Tibial artery (tissue), 4 donors: Measurements from ENCODE around the gene GPR132.

ENCODE experiments used
- DNase-seq, 2 donors: peaks; one replicate each; pipeline ENCODE4 v3.0.0-alpha.2; 2019
- H3K27ac ChIP-seq, 2 donors: fragments of 200-600 bp; sonication (generic) in 1 of 2; 1 replicate in 1 of 2; 2 replicates in 1 of 2; pipeline ENCODE4 v1.5.1; 2018 to 2019; ENCODE audit warnings: mild to moderate bottlenecking in 1 of 2
- H3K27me3 ChIP-seq, 2 donors: fragments of 200-600 bp; sonication (generic) in 1 of 2; one replicate each; pipeline versions ENCODE4 v1.5.1 to v1.6.0; 2016 to 2019
- H3K36me3 ChIP-seq, 3 donors: fragments of 200-600 bp; sonication (generic) in 2 of 3; one replicate each; pipeline ENCODE4 v1.5.1; 2016 to 2019; ENCODE audit warnings: mild to moderate bottlenecking in 2 of 3
- H3K4me1 ChIP-seq, 4 donors: fragments of 200-600 bp; sonication (generic) in 2 of 4; 1 replicate in 3 of 4; 2 replicates in 1 of 4; pipeline ENCODE4 v1.5.1; 2016 to 2019
- H3K4me3 ChIP-seq, 2 donors: fragments of 200-600 bp; sonication (generic) in 1 of 2; 1 replicate in 1 of 2; 2 replicates in 1 of 2; pipeline ENCODE4 v1.5.1; 2018 to 2019; ENCODE audit warnings: mild to moderate bottlenecking in 2 of 2
- H3K9me3 ChIP-seq, 3 donors: fragments of 200-600 bp; sonication (generic) in 1 of 3; one replicate each; pipeline ENCODE4 v1.5.1; 2016 to 2019
- intact Hi-C: fragments of 100-400 bp; cut with DNase I; formaldehyde crosslinking; loops from one replicate; pipeline ENCODE4 v1.15.0; 2023; ENCODE audit warnings: low total_unique reads
- TF ChIP-seq, protein P1 (sequence below), 2 experiments: fragments of 200-600 bp in 1 of 2; fragments of 450-650 bp in 1 of 2; IDR thresholded peaks; one replicate each; pipeline ENCODE4 v1.5.1; 2017 to 2019; ENCODE audit warnings: antibody characterized with exemption in 2 of 2, mild to moderate bottlenecking in 1 of 2, moderate library complexity in 1 of 2

The GPR132 gene

GRCh38 chr14:105080161-105080560 is 14.9 kb upstream of the GPR132 start:
- Histone ChIP-seq H3K27ac (no peak overlapping the region), H3K4me3 (no peak overlapping the region), H3K4me1 (peaks cover 0 to 6% (median 1%) of the 10 kb centered on the region in 4 donors), H3K9me3 (no peaks in the 10 kb centered on the region), H3K36me3 (no peaks in the 10 kb centered on the region), H3K27me3 (peaks cover 0 to 20% of the 10 kb centered on the region in 2 donors)
- TF ChIP-seq, protein P1, sequence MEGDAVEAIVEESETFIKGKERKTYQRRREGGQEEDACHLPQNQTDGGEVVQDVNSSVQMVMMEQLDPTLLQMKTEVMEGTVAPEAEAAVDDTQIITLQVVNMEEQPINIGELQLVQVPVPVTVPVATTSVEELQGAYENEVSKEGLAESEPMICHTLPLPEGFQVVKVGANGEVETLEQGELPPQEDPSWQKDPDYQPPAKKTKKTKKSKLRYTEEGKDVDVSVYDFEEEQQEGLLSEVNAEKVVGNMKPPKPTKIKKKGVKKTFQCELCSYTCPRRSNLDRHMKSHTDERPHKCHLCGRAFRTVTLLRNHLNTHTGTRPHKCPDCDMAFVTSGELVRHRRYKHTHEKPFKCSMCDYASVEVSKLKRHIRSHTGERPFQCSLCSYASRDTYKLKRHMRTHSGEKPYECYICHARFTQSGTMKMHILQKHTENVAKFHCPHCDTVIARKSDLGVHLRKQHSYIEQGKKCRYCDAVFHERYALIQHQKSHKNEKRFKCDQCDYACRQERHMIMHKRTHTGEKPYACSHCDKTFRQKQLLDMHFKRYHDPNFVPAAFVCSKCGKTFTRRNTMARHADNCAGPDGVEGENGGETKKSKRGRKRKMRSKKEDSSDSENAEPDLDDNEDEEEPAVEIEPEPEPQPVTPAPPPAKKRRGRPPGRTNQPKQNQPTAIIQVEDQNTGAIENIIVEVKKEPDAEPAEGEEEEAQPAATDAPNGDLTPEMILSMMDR (IDR thresholded peaks at IDR 0.05): no peak
- DNase-seq: peak in 1 of 2 donors; percentile 7
- intact Hi-C loops: no loop called here

DNA sequence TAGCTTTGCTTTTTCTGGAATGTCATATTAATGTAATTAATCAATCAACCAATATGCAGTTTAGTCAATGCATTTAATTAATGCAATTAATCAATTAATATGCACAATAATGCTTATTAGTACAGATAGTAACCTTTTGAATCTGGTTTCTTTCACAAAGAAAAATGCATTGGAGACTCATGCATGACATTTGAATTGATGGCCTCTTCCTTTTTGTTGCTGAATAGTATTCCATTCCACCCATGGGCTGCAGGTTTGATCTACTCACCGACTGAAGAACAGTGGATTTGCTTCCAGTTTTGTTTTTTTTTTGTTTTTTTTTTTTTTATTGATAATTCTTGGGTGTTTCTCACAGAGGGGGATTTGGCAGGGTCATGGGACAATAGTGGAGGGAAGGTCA is 13.1 kb upstream of the GPR132 start:
- Histone ChIP-seq H3K4me3 (no peak overlapping the region), H3K4me1 (peaks cover 0 to 6% (median 1%) of the 10 kb centered on the region in 4 donors), H3K36me3 (no peaks in the 10 kb centered on the region), H3K27me3 (peaks cover 0 to 39% of the 10 kb centered on the region in 2 donors), H3K9me3 (no peaks in the 10 kb centered on the region), H3K27ac (no peak overlapping the region)
- intact Hi-C loops: no loop called here
- TF ChIP-seq, protein P1 (IDR thresholded peaks at IDR 0.05): no peak
- DNase-seq: no peak

DNA sequence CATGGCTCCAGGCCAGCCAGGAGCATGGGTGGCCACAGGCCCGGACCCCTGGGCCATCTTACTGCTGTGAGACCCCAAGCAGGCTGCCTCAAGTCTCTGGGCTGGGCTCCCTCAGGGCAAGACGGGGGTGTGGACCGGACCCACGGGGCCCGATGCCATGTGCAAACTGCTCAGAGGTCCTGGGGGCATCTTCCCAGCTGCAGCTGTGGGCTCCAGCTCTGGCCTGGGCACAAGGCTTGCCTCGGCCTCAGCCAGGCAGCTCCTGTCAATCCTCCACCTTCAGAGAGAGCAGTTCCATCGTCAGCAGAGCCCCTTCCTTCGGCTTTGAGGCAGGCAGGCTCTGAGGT is 12.4 kb upstream of the GPR132 start:
- Histone ChIP-seq H3K27me3 (peaks cover 0 to 46% of the 10 kb centered on the region in 2 donors), H3K36me3 (no peaks in the 10 kb centered on the region), H3K27ac (no peak overlapping the region), H3K9me3 (no peaks in the 10 kb centered on the region), H3K4me3 (no peak overlapping the region), H3K4me1 (peaks cover 0 to 6% (median 1%) of the 10 kb centered on the region in 4 donors)
- TF ChIP-seq, protein P1 (IDR thresholded peaks at IDR 0.05): no peak
- no peak for DNase-seq
- intact Hi-C loops: no loop called here

GRCh38 chr14:105076805-105077648 is 11.8 kb upstream of the GPR132 start:
- TF ChIP-seq, protein P1 (IDR thresholded peaks at IDR 0.05): no peak
- Histone ChIP-seq H3K4me1 (peaks cover 0 to 6% (median 1%) of the 10 kb centered on the region in 4 donors), H3K4me3 (no peak overlapping the region), H3K9me3 (no peaks in the 10 kb centered on the region), H3K27me3 (peaks cover 0 to 52% of the 10 kb centered on the region in 2 donors), H3K36me3 (no peaks in the 10 kb centered on the region), H3K27ac (no peak overlapping the region)
- no peak for DNase-seq
- intact Hi-C loops: no loop called here

DNA sequence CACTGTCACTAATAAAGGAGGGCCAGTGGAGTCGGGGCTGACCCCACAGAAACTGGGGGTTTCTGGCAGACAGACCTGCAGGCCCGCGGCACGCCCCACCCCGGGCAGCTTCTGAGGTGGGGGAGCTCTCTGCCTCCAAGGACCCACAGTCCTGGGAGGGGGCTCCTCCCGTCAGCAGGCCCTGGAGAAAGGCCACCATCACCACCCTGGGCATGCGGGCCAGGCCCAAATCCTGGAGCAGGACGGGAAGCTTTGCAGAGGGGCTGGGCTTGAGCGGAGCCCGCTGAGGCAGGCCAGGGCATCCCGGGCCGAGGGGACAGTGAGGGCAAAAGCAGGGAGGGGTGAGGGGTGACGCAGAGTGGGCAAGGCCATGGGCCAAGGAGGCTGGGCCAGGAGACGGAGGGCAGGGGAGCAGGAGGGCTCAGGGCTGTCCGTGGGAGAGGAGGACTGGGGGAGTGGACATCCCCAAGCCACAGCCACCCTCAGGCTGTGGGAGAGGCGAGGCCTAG is 11.1 kb upstream of the GPR132 start:
- DNase-seq: no peak
- Histone ChIP-seq H3K27ac (no peak overlapping the region), H3K4me3 (no peak overlapping the region), H3K4me1 (peaks cover 0 to 6% (median 1%) of the 10 kb centered on the region in 4 donors), H3K27me3 (peaks cover 0 to 59% of the 10 kb centered on the region in 2 donors), H3K36me3 (no peaks in the 10 kb centered on the region), H3K9me3 (no peaks in the 10 kb centered on the region)
- intact Hi-C loops: no loop called here
- TF ChIP-seq, protein P1 (IDR thresholded peaks at IDR 0.05): no peak
